Measurements from ENCODE around the gene TMEM144. TPM values are rescaled to one million over a fixed set of nuclear protein-coding genes. Genes with fewer than 3 reads are reported as not detected.
A peak's percentile ranks its signal among the peaks of the same experiment; 100 is the strongest.

The TMEM144 gene
- total and polyA plus RNA-seq, 2 donors (not counting 1 experiment from before 2014, with no cell fraction given) = 1.5 to 4.6 TPM

DNA sequence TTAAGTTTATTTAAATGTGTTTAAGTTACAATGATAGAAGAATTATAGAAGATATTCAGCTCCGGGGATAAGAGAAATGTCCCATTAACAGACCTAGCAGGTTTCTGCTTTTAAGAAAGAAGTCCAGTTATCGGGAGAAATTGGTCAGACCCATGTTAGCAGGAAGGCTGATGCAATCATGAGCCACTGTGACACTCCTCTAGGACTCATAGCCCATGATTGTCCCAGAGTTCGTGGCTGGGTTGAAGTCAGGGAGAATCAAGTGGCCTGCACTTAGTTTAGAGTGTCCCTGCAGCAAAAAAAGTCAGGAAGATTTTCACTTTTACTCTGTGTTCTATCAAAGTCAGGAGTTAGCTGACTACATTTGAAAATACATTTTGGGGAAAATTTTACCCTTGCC lies 72.0 kb downstream of the TMEM144 start:
- H3K9ac ChIP-seq (ENCODE audit: insufficient read depth, low read length) = no peak overlapping the region
- peak in 1 of 2 donors; percentile 47 for DNase-seq (ENCODE audit: low read depth in 2 of 2)
- TF ChIP-seq EZH2 (IDR thresholded peaks at IDR 0.05; ENCODE audit: low read length, missing control alignments) = no peak
- TF ChIP-seq, protein P1, sequence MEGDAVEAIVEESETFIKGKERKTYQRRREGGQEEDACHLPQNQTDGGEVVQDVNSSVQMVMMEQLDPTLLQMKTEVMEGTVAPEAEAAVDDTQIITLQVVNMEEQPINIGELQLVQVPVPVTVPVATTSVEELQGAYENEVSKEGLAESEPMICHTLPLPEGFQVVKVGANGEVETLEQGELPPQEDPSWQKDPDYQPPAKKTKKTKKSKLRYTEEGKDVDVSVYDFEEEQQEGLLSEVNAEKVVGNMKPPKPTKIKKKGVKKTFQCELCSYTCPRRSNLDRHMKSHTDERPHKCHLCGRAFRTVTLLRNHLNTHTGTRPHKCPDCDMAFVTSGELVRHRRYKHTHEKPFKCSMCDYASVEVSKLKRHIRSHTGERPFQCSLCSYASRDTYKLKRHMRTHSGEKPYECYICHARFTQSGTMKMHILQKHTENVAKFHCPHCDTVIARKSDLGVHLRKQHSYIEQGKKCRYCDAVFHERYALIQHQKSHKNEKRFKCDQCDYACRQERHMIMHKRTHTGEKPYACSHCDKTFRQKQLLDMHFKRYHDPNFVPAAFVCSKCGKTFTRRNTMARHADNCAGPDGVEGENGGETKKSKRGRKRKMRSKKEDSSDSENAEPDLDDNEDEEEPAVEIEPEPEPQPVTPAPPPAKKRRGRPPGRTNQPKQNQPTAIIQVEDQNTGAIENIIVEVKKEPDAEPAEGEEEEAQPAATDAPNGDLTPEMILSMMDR (conservative IDR thresholded peaks at IDR 0.05 in 1 of 2, IDR thresholded peaks at IDR 0.05 in 1 of 2; ENCODE audit: low read depth in 1 of 2, low read length in 2 of 2) = no peak
- peak overlapping the region; percentile 60 for H2AFZ ChIP-seq (ENCODE audit: low read length)
- no peak overlapping the region for H3K4me2 ChIP-seq (ENCODE audit: extremely low read depth, insufficient read depth, low read length)
- H3K4me3 ChIP-seq (replicated peaks in 1 of 4; ENCODE audit: control extremely low read depth in 1 of 4, insufficient read depth in 1 of 4, low read depth in 3 of 4, low read length in 4 of 4) = no peak overlapping the region
- no peaks in the 10 kb centered on the region for H4K20me1 ChIP-seq (ENCODE audit: control insufficient read depth, extremely low read depth, insufficient read depth, low read length)
- H3K27ac ChIP-seq (ENCODE audit: insufficient read depth, low read length) = no peak overlapping the region
- no peaks in the 10 kb centered on the region for H3K27me3 ChIP-seq (ENCODE audit: control insufficient read depth, insufficient read depth, low read length)
- no peaks in the 10 kb centered on the region for H3K9me3 ChIP-seq (ENCODE audit: control insufficient read depth, insufficient read depth, low read depth, low read length)
- H3K36me3 ChIP-seq (ENCODE audit: control insufficient read depth, insufficient read depth, low read length) = no peaks in the 10 kb centered on the region
- H3K4me1 ChIP-seq (ENCODE audit: control insufficient read depth, extremely low read depth, insufficient read depth, low read length) = no peaks in the 10 kb centered on the region
- H3K79me2 ChIP-seq (ENCODE audit: control insufficient read depth, insufficient read depth, low read length) = no peaks in the 10 kb centered on the region

DNA sequence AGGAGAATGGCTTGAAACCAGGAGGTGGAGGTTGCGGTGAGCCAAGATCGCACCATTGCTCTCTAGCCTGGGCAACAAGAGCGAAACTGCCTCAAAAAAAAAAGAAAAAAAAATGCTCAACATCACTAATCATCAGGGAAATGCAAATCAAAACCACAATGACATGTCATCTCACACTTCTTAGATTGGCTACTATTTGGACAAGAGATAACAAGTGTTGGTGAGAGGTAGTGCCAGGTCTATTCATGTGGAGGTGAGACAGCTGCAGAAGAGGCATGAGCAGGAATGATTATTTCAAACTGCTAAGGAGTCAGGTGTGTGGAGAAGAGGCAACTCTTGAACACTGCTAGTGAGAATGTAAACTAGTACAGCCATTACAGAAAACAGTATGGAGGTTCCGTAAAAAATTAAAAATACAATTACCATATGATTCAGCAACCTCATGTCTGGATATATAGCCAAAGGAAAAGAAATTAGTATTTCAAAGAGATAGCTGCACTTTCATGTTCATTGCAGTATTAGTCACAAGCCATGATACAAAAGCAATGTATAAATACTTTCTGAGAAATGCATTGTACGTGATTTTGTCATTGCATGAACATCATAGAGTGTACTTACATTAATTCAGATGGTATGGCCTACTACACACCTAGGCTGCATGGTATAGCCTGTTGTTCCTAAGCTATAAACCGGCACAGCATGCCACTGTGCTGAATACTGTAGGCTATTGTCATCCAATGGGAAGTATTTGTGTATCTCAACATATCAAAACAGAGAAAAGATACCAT lies 75.3 kb downstream of the TMEM144 start:
- Histone ChIP-seq H3K27me3 (ENCODE audit: control insufficient read depth, insufficient read depth, low read length) (no peaks in the 10 kb centered on the region), H3K27ac (ENCODE audit: insufficient read depth, low read length) (no peak overlapping the region), H3K79me2 (ENCODE audit: control insufficient read depth, insufficient read depth, low read length) (no peaks in the 10 kb centered on the region), H3K9ac (ENCODE audit: insufficient read depth, low read length) (no peak overlapping the region), H3K4me2 (ENCODE audit: extremely low read depth, insufficient read depth, low read length) (no peak overlapping the region), H2AFZ (ENCODE audit: low read length) (no peak overlapping the region), H3K36me3 (ENCODE audit: control insufficient read depth, insufficient read depth, low read length) (no peaks in the 10 kb centered on the region), H3K4me1 (ENCODE audit: control insufficient read depth, extremely low read depth, insufficient read depth, low read length) (no peaks in the 10 kb centered on the region), H4K20me1 (ENCODE audit: control insufficient read depth, extremely low read depth, insufficient read depth, low read length) (no peaks in the 10 kb centered on the region), H3K4me3 (replicated peaks in 1 of 4; ENCODE audit: control extremely low read depth in 1 of 4, insufficient read depth in 1 of 4, low read depth in 3 of 4, low read length in 4 of 4) (no peak overlapping the region), H3K9me3 (ENCODE audit: control insufficient read depth, insufficient read depth, low read depth, low read length) (no peaks in the 10 kb centered on the region)
- DNase-seq (ENCODE audit: low read depth in 2 of 2) = no peak
- TF ChIP-seq, protein P1 (conservative IDR thresholded peaks at IDR 0.05 in 1 of 2, IDR thresholded peaks at IDR 0.05 in 1 of 2; ENCODE audit: low read depth in 1 of 2, low read length in 2 of 2) = no peak
- no peak for TF ChIP-seq EZH2 (IDR thresholded peaks at IDR 0.05; ENCODE audit: low read length, missing control alignments)

DNA sequence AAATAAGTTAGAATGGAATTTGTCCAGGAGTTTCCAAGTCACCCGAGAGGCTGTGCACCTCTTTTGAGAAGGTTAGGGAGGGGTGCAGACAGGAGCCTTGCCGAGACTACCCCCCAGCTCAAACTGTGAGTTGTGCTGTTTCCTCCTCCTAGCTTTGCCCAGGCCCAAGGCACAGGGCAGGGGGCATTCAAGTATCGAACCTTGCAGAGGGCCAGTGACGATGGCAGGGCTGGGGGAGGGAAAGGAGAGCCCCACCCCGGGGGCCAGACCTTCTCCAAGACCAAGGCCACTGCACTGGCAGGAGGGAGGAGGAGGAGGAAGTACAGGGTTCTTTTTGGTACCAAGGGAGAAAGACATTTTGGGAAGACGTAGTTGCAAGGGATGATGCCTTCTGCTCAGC lies 80.6 kb downstream of the TMEM144 start:
- Histone ChIP-seq H3K36me3 (ENCODE audit: control insufficient read depth, insufficient read depth, low read length) (no peaks in the 10 kb centered on the region), H3K9ac (ENCODE audit: insufficient read depth, low read length) (no peak overlapping the region), H3K79me2 (ENCODE audit: control insufficient read depth, insufficient read depth, low read length) (no peaks in the 10 kb centered on the region), H3K4me3 (replicated peaks in 1 of 4; ENCODE audit: control extremely low read depth in 1 of 4, insufficient read depth in 1 of 4, low read depth in 3 of 4, low read length in 4 of 4) (no peak overlapping the region), H3K27me3 (ENCODE audit: control insufficient read depth, insufficient read depth, low read length) (no peaks in the 10 kb centered on the region), H3K9me3 (ENCODE audit: control insufficient read depth, insufficient read depth, low read depth, low read length) (no peaks in the 10 kb centered on the region), H4K20me1 (ENCODE audit: control insufficient read depth, extremely low read depth, insufficient read depth, low read length) (no peaks in the 10 kb centered on the region), H3K4me2 (ENCODE audit: extremely low read depth, insufficient read depth, low read length) (no peak overlapping the region), H2AFZ (ENCODE audit: low read length) (no peak overlapping the region), H3K4me1 (ENCODE audit: control insufficient read depth, extremely low read depth, insufficient read depth, low read length) (no peaks in the 10 kb centered on the region), H3K27ac (ENCODE audit: insufficient read depth, low read length) (no peak overlapping the region)
- TF ChIP-seq, protein P1 (conservative IDR thresholded peaks at IDR 0.05 in 1 of 2, IDR thresholded peaks at IDR 0.05 in 1 of 2; ENCODE audit: low read depth in 1 of 2, low read length in 2 of 2) = no peak
- no peak for TF ChIP-seq EZH2 (IDR thresholded peaks at IDR 0.05; ENCODE audit: low read length, missing control alignments)
- DNase-seq (ENCODE audit: low read depth in 2 of 2) = no peak
